ENCODE data around the gene GJB4.
"Not testable (repeated sequence)": the region's sequence is repeated elsewhere in the genome, so short reads cannot be mapped to it uniquely, and the experiment has no call there.

GJB4 gene

DNA sequence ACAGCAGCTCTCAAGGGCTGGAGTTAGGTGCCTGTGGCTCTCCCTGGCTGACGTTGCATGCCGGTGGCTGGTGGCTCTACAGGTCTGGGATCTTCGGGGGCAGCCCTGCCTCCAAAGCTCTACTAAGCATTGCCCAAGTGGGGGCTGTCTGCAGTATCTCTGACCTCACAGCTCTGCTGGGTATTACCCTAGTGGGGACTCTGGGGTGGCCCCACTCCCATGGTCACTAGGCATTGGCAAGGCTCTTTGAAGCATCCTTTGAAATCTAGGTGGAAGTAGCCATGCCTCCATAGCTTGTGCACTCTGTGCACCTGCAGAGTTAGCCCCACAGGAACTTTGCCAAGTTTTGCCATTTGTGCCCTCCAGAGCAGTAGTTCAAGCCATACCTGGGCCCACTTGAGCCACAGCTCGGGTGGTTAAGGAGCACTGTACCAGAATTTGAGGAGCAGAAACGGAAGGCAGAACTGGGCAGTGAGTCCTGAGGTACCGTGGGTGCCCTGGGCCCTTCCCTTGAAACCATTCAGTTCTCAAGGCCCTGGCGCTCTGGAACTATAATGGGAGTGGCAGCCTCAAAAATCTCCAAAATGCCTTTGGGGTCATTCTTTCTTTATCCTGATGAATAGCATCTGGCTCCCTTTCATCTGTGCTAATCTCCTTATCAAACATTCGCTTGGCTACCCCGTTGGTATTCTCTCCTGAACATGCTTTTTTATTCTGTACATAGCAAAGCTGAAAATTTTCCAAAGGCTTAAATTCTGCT is 48.7 kb downstream of the GJB4 start:
- TF ChIP-seq, protein P1, sequence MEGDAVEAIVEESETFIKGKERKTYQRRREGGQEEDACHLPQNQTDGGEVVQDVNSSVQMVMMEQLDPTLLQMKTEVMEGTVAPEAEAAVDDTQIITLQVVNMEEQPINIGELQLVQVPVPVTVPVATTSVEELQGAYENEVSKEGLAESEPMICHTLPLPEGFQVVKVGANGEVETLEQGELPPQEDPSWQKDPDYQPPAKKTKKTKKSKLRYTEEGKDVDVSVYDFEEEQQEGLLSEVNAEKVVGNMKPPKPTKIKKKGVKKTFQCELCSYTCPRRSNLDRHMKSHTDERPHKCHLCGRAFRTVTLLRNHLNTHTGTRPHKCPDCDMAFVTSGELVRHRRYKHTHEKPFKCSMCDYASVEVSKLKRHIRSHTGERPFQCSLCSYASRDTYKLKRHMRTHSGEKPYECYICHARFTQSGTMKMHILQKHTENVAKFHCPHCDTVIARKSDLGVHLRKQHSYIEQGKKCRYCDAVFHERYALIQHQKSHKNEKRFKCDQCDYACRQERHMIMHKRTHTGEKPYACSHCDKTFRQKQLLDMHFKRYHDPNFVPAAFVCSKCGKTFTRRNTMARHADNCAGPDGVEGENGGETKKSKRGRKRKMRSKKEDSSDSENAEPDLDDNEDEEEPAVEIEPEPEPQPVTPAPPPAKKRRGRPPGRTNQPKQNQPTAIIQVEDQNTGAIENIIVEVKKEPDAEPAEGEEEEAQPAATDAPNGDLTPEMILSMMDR (IDR thresholded peaks at IDR 0.05; ENCODE audit: unreplicated experiment in 3 of 3) = no peak
- no peak overlapping the region for H3K27ac Mint-ChIP-seq
- no peaks in the 10 kb centered on the region for H3K36me3 Mint-ChIP-seq (ENCODE audit: low read depth)
- no peaks in the 10 kb centered on the region for H3K4me1 Mint-ChIP-seq
- H3K27me3 Mint-ChIP-seq (ENCODE audit: low read depth) = no peaks in the 10 kb centered on the region
- peaks cover 9% of the 10 kb centered on the region for H3K9me3 Mint-ChIP-seq
- no peak overlapping the region for H3K4me3 Mint-ChIP-seq

DNA sequence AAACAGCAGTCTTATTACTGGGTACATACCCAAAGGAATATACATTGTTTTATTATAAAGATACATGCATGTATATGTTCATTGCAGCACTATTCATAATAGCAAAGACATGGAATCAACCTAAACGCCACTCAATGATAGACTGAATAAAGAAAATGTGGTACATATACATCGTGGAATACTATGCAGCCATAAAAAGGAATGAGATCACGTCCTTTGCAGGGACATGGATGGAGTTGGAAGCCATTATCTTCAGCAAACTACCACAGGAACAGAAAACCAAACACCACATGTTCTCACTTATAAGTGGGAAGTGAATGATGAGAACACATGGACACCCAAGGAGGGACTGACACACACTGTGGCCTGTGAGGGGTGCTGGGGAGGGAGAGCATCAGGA is 51.2 kb downstream of the GJB4 start:
- not testable (repeated sequence) for H3K4me1 Mint-ChIP-seq; H3K4me3 Mint-ChIP-seq; H3K9me3 Mint-ChIP-seq; H3K27ac Mint-ChIP-seq; H3K27me3 Mint-ChIP-seq (ENCODE audit: low read depth); H3K36me3 Mint-ChIP-seq (ENCODE audit: low read depth)

Data from nephron (organoid).